HL-60 (cell line): Measurements from ENCODE around the gene ZNF496.
"Not testable (repeated sequence)": the region's sequence is repeated elsewhere in the genome, so short reads cannot be mapped to it uniquely, and the experiment has no call there.

Experiments
- DNase-seq, 2 experiments: peaks; one replicate each; pipeline ENCODE4 v3.0.0-alpha.2; 2010 to 2020; ENCODE audit warnings: low read depth in 1 of 2, low spot score in 1 of 2
- H3K27ac ChIP-seq: fragments of 250-450 bp; sonication (Bioruptor Pico); replicated peaks from 2 replicates; pipeline ENCODE4 v1.5.1; 2020; ENCODE audit warnings: mild to moderate bottlenecking, moderate library complexity
- H3K27me3 ChIP-seq: fragments of 250-450 bp; sonication (Bioruptor Pico); 2 replicates; pipeline ENCODE4 v1.5.1; 2021; ENCODE audit warnings: mild to moderate bottlenecking, moderate library complexity; ENCODE audit not compliant: insufficient read depth, poor library complexity, severe bottlenecking
- H3K4me3 ChIP-seq: replicated peaks from 2 replicates; pipeline ENCODE4 v1.5.1; 2011; ENCODE audit warnings: mild to moderate bottlenecking, control low read depth, low read length; ENCODE audit not compliant: insufficient read depth
- CTCF ChIP-seq: IDR thresholded peaks from one replicate; pipeline ENCODE4 v1.5.1; 2011; ENCODE audit warnings: low read length, control low read depth, inconsistent platforms; ENCODE audit not compliant: insufficient read depth
- GABPA ChIP-seq: IDR thresholded peaks from 2 replicates; pipeline ENCODE4 v1.6.1; 2012; ENCODE audit warnings: low read depth
- POLR2AphosphoS5 ChIP-seq: IDR thresholded peaks from 2 replicates; pipeline ENCODE4 v1.6.1; 2012; ENCODE audit warnings: low read depth
- REST ChIP-seq: IDR thresholded peaks from 2 replicates; pipeline ENCODE4 v1.6.1; 2012; ENCODE audit warnings: low read depth; ENCODE audit not compliant: insufficient replicate concordance
- SPI1 ChIP-seq: IDR thresholded peaks from 2 replicates; pipeline ENCODE4 v1.6.1; 2012; ENCODE audit warnings: low read depth, mild to moderate bottlenecking, borderline replicate concordance

The ZNF496 gene

GRCh38 chr1:247291833-247292561 lies 39.7 kb downstream of the ZNF496 start:
- Histone ChIP-seq H3K27ac (no peak overlapping the region), H3K4me3 (no peak overlapping the region), H3K27me3 (no peaks in the 10 kb centered on the region)
- DNase-seq: no peak
- TF ChIP-seq REST: no peak
- TF ChIP-seq POLR2AphosphoS5: no peak
- no peak for TF ChIP-seq CTCF
- no peak for TF ChIP-seq GABPA
- no peak for TF ChIP-seq SPI1

GRCh38 chr1:247291161-247291560 lies 40.5 kb downstream of the ZNF496 start:
- H3K4me3 ChIP-seq: no peak overlapping the region
- DNase-seq: no peak
- no peak for TF ChIP-seq SPI1
- no peak overlapping the region for H3K27ac ChIP-seq
- no peaks in the 10 kb centered on the region for H3K27me3 ChIP-seq

- TF ChIP-seq REST (no peak), POLR2AphosphoS5 (no peak), SPI1 (no peak), CTCF (no peak), GABPA (no peak)
- Histone ChIP-seq H3K27me3 (no peaks in the 10 kb centered on the region), H3K27ac (no peak overlapping the region), H3K4me3 (no peak overlapping the region)
- no peak for DNase-seq
Measured at GRCh38 chr1:247290576-247290975, 41.1 kb downstream of the ZNF496 start.

DNA sequence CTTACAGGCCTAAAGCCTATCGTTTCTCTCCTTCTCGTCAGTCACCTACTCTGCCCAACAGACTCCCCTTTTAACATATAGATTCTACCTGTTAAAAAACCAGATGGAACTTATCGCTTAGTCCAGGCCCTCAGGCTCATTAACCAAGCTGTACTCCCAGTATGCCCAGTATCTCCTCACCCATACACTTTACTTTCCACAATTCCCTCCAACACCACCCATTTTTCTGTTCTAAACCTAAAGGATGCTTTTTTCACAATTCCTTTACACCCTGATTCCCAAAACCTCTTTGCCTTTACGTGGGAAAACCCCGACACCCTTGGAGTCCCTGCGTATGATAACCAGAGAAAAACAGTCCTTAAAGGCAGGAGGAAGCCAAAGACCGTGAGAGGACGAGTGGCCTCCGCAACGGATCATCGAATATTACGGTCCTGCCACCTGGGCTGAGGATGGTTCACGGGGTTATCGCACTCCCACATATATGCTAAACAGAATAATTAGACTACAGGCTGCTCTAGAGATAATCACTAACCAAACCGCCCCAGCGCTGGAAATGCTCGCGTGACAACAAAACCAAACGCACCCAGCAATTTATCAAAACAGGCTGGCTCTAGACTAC lies 42.3 kb downstream of the ZNF496 start:
- H3K27me3 ChIP-seq, H3K27ac ChIP-seq, DNase-seq, H3K4me3 ChIP-seq: not testable (repeated sequence)

DNA sequence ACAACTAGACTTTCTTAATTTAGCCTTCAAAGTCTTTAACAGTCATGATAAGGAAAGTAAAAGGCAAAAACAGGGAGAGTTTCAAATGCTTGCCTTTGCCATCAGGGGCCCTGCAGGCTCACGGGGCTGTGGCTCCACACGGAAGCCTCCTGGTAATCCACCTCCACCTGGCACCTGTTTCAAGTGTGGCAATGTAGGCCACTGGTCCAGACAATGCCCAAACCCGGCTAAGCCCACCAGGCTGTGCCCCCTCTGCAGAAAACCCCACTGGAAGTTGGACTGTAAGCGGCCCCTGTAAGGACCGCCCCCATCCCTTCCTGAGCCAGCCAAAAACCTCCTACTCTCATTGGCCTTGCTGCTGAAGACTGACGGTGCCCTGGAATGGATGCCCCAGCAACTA lies 43.3 kb downstream of the ZNF496 start:
- no peak overlapping the region for H3K4me3 ChIP-seq
- no peak for TF ChIP-seq GABPA
- TF ChIP-seq CTCF: no peak
- TF ChIP-seq POLR2AphosphoS5: no peak
- TF ChIP-seq SPI1: no peak
- no peak for TF ChIP-seq REST
- H3K27ac ChIP-seq: no peak overlapping the region
- H3K27me3 ChIP-seq: no peaks in the 10 kb centered on the region
- no peak for DNase-seq
